Lower leg skin (tissue), 4 donors: ENCODE measurements around the gene CTSH. TPM values are rescaled to one million over a fixed set of nuclear protein-coding genes. Genes with fewer than 3 reads are reported as not detected.
"Not testable (repeated sequence)": the region's sequence is repeated elsewhere in the genome, so short reads cannot be mapped to it uniquely, and the experiment has no call there.

Source experiments
- DNase-seq, 2 donors: peaks; one replicate each; pipeline ENCODE4 v3.0.0-alpha.2; 2019; ENCODE audit warnings: low spot score in 2 of 2
- H3K4me3 ChIP-seq: fragments of 200-600 bp; sonication (generic); 2 replicates; pipeline ENCODE4 v1.5.1; 2017; ENCODE audit warnings: mild to moderate bottlenecking, low read depth; ENCODE audit not compliant: poor library complexity, severe bottlenecking
- POLR2A ChIP-seq, 2 donors: fragments of 450-650 bp; IDR thresholded peaks; one replicate each; pipeline ENCODE4 v1.6.1; 2016 to 2017; ENCODE audit warnings: antibody characterized with exemption in 2 of 2, mild to moderate bottlenecking in 1 of 2, moderate library complexity in 1 of 2
- WGBS, 2 donors: methylation state at CpG; one replicate each; pipeline ENCODE4 v1.1.5; 2018; 5-methylcytosine and 5-hydroxymethylcytosine counted together
- intact Hi-C: fragments of 100-400 bp; cut with DNase I; formaldehyde crosslinking; loops from one replicate; pipeline ENCODE4 v1.15.0; 2023; ENCODE audit warnings: low total_unique reads
- total RNA-seq, 4 donors: library from RNA; depleted of rRNA; stranded (reverse); fragments of >200 nt; gene quantifications; one replicate each; pipeline ENCODE4 v1.1.0, GENCODE V29; 2016
- TF ChIP-seq, protein P1 (sequence below), 3 donors: fragments of 450-650 bp; IDR thresholded peaks; one replicate each; pipeline ENCODE4 v1.5.1; 2016; ENCODE audit warnings: antibody characterized with exemption in 3 of 3, mild to moderate bottlenecking in 3 of 3, moderate library complexity in 2 of 3

The CTSH gene
- total RNA-seq, 4 donors from 2014 or later, result 213 to 518 (median 291) TPM

DNA sequence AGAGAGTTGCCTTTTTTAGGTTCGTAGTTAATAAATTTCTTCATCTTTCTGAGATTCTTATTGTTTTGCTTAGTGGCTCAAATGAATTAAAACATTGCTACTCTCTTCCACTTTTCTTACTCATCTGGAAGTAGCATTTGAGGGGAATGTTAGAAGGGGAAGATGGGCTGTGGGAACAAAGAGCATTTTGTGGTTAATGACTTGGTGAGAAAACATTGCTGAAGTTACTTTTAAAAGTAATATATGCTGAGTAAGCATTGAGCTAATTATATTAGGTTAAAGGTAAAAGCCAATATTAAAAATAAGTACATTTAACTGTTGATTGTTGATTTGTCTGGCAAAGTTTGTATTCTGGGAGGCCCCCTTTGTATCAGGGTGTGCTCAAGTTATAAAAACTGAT is 66.5 kb downstream of the CTSH start:
- WGBS, 2 donors, result 29 to 54% methylated on average over 1 of the region's 1 CpG
- no peak for DNase-seq
- TF ChIP-seq, protein P1, sequence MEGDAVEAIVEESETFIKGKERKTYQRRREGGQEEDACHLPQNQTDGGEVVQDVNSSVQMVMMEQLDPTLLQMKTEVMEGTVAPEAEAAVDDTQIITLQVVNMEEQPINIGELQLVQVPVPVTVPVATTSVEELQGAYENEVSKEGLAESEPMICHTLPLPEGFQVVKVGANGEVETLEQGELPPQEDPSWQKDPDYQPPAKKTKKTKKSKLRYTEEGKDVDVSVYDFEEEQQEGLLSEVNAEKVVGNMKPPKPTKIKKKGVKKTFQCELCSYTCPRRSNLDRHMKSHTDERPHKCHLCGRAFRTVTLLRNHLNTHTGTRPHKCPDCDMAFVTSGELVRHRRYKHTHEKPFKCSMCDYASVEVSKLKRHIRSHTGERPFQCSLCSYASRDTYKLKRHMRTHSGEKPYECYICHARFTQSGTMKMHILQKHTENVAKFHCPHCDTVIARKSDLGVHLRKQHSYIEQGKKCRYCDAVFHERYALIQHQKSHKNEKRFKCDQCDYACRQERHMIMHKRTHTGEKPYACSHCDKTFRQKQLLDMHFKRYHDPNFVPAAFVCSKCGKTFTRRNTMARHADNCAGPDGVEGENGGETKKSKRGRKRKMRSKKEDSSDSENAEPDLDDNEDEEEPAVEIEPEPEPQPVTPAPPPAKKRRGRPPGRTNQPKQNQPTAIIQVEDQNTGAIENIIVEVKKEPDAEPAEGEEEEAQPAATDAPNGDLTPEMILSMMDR (IDR thresholded peaks at IDR 0.05), result no peak
- TF ChIP-seq POLR2A (IDR thresholded peaks at IDR 0.05), result no peak

DNA sequence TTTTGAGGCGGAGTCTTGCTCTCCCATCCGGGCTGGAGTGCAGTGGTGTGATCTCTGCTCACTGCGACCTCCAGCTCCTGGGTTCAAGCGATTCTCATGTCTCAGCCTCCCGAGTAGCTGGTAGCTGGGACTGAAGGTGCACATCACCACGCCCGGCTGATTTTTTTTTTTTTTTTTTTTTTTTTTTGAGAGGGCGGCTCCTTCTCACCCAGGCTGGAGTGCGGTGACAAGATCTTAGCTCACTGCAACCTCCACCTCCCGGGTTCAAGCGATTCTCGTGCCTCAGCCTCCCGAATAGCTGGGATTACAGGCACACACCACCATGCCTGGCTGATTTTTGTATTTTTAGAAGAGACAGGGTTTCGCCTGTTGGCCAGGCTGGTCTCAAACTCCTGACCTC is 67.9 kb downstream of the CTSH start:
- 80 to 89% methylated on average over 14 of the region's 14 CpGs for WGBS, 2 donors
- intact Hi-C loops, H3K4me3 ChIP-seq: not testable (repeated sequence)
- DNase-seq, result peak in 1 of 2 donors; percentile 69

More for the DNA sequence above, 66.5 kb downstream of the CTSH start:
- intact Hi-C loops, result no loop called here
- H3K4me3 ChIP-seq, result no peak overlapping the region

DNA sequence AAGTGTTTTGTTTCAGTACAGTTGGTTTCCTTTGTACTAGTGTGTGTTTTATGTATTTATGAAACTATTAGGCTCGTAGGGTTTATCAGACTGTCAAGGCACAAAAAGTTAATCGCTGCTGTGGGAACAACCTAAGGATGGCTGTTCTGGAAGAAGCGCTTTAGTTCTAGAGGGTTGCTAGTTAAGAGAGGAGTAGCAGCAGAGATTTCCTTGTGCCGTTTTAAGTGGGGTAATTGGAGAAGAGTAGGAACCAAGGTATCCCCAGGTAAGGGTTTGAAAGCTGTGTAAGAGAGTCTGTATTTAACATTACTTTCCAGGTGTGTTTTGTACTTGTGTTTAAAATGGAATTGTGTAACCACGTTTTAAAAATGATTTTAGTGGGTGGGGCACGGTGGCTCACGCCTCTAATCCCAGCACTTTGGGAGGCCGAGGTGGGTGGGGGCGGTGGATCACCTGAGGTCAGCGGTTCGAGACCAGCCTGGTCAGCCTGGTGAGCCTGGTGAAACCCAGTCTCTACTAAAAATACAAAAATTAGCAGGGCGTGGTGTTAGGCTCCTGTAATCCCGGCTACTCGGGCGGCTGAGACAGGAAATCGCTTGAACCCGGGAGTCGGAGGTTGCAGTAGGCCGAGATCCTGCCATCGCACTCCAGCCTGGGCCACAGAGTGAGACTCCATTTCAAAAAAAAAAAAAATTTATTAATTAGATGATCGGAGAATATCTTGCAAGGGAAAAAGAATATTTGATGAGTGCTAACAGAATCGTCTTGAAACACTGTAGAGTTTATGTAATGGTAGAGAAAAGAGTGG is 69.5 kb downstream of the CTSH start:
- TF ChIP-seq, protein P1 (IDR thresholded peaks at IDR 0.05), result no peak
- TF ChIP-seq POLR2A (IDR thresholded peaks at IDR 0.05), result no peak
- WGBS, 2 donors, result 55 to 58% methylated on average over 22 of the region's 22 CpGs
- intact Hi-C loops, result no loop called here
- no peak overlapping the region for H3K4me3 ChIP-seq
- peak in 1 of 2 donors; percentile 83 for DNase-seq

DNA sequence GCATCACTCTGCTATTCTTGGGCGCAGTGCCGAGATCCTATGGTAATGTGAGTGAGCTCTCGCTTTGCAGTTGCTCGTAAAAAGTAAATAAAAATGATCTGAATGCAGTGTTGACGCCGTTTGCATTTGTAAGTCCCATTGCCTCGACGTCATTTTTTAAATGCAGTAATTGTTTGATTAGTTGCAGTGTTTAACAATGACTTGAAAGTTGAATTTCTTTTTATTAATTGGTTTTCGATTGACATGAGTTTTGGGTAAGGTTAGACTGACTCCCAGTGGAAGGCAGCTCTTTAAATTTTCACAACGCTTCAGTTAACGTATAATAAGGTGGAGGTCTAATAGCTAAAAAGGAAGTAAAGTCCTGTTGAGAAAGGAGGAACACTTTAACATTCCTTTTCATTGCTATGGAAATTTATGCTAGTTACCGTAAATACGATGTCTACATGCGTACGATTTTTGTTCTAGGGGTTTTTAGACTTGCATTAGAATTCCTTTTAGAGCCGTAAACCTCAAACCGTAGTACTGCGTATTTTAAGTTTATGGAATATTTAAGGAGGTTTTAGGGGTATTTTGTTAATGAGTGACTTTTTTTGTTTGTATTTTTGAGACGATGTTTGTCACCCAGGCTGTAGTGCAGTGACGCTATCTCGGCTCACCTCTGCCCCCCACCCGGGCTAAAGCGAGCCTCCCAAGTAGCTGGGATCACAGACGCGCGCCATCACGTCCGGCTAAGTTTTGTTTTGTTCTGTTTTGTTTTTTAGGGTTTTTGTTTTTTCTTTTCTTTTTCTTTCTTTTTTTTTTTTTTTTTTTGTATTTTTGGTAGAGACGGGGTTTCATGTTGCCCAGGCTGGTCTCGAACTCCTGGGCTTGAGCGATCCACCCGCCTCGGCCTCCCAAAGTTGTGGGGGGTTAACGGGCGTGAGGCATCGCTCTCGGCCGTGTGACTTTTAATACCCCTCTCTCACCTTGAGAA is 70.8 kb downstream of the CTSH start:
- 2% methylated on average over 38 of the region's 38 CpGs for WGBS, 2 donors
- intact Hi-C loops, result no loop called here
- no peak for TF ChIP-seq POLR2A (IDR thresholded peaks at IDR 0.05)
- TF ChIP-seq, protein P1 (IDR thresholded peaks at IDR 0.05), result no peak

DNA sequence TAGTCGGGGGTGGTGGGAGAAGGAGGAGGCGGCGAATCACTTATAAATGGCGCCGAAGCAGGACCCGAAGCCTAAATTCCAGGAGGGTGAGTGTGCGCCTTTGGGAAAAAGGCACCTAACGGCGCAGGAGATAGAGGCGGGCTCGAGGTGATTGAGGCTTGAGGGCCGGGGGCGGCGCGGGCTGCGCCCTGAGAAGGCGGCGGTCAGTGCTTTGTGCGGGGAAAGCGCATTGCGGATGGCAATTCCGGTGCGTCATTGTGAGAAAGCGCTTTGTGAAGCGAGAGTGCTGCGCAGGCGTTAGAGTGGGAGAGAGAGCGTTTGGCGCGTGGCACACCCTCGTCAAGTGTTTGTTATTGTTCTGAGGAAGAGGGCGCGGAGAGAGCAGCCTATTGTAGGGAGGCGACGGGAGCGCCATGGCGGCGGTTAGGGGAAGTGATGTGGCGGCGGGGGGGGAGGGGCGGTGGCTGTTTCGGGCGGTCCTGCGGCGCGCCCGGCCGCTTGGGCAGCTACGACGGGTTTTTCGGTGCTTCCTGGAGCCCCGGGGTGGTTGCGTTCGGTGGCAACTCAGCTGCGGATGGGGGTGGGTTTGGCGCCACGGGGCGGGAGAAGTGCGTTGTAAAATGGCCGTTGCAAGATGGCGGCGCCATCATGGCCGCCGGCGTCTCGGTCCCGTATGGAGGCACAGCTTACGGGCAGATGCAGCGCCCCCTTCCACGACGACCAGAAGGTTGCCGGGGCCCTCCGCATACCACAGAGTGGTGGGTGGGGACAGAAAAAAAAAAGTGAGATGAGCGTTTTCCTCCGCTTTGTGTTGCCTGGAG is 71.7 kb downstream of the CTSH start:
- peak; percentile 72 to 96 for DNase-seq
- WGBS, 2 donors, result 1% methylated on average over 63 to 75 of the region's 75 CpGs
- peak overlapping the region; percentile 94 for H3K4me3 ChIP-seq
- TF ChIP-seq, protein P1 (IDR thresholded peaks at IDR 0.05), result no peak
- no peak for TF ChIP-seq POLR2A (IDR thresholded peaks at IDR 0.05)
- intact Hi-C loops, result no loop called here

More for the DNA sequence above, 70.8 kb downstream of the CTSH start:
- H3K4me3 ChIP-seq, result peak overlapping the region; percentile 94
- DNase-seq, result peak in 1 of 2 donors; percentile 73
